Trophoblast cell (in vitro differentiated cells and primary cell): ENCODE data around the gene MCM5.

Experiments
- DNase-seq, 2 donors: peaks; one replicate each; pipeline ENCODE4 v3.0.0-alpha.2; 2016
- H2AFZ ChIP-seq: 2 replicates; pipeline ENCODE4 v1.6.1; 2013; ENCODE audit warnings: low read length, moderate library complexity, mild to moderate bottlenecking; ENCODE audit not compliant: insufficient read depth, poor library complexity
- H2AK5ac ChIP-seq: 2 replicates; pipeline ENCODE4 v1.6.1; 2013; ENCODE audit warnings: mild to moderate bottlenecking, low read length
- H2BK120ac ChIP-seq: 2 replicates; pipeline ENCODE4 v1.6.1; 2013; ENCODE audit warnings: low read length, mild to moderate bottlenecking, moderate library complexity; ENCODE audit not compliant: insufficient read depth, poor library complexity
- H2BK12ac ChIP-seq: 2 replicates; pipeline ENCODE4 v1.6.1; 2013; ENCODE audit warnings: mild to moderate bottlenecking, low read length, moderate library complexity
- H2BK5ac ChIP-seq: 2 replicates; pipeline ENCODE4 v1.6.1; 2013; ENCODE audit warnings: low read length, low read depth, moderate library complexity, mild to moderate bottlenecking; ENCODE audit not compliant: poor library complexity
- H3K14ac ChIP-seq: 2 replicates; pipeline ENCODE4 v1.6.1; 2013; ENCODE audit warnings: mild to moderate bottlenecking, low read length
- H3K18ac ChIP-seq: 2 replicates; pipeline ENCODE4 v1.6.1; 2013; ENCODE audit warnings: mild to moderate bottlenecking, low read length
- H3K23ac ChIP-seq: 2 replicates; pipeline ENCODE4 v1.6.1; 2013; ENCODE audit warnings: low read length
- H3K27ac ChIP-seq: 2 replicates; pipeline ENCODE4 v1.5.1; 2013; ENCODE audit warnings: low read depth, mild to moderate bottlenecking, inconsistent platforms, low read length, moderate library complexity
- H3K27me3 ChIP-seq: 2 replicates; pipeline ENCODE4 v1.6.1; 2013; ENCODE audit warnings: inconsistent platforms, mild to moderate bottlenecking, low read length, moderate library complexity; ENCODE audit not compliant: insufficient read depth
- H3K36me3 ChIP-seq, 2 experiments: 1 replicate in 1 of 2; 2 replicates in 1 of 2; pipeline ENCODE4 v1.6.1; 2013; ENCODE audit warnings: low read length in 2 of 2, mild to moderate bottlenecking in 2 of 2, moderate library complexity in 1 of 2; ENCODE audit not compliant: insufficient read depth in 2 of 2, control insufficient read depth in 1 of 2
- H3K4ac ChIP-seq: 2 replicates; pipeline ENCODE4 v1.6.1; 2013; ENCODE audit warnings: low read depth, mild to moderate bottlenecking, low read length, moderate library complexity
- H3K4me1 ChIP-seq, 2 experiments: 1 replicate in 1 of 2; 2 replicates in 1 of 2; pipeline ENCODE4 v1.6.1; 2013; ENCODE audit warnings: low read length in 2 of 2, mild to moderate bottlenecking in 2 of 2, moderate library complexity in 1 of 2; ENCODE audit not compliant: insufficient read depth in 2 of 2, control insufficient read depth in 1 of 2
- H3K4me2 ChIP-seq: 2 replicates; pipeline ENCODE4 v1.6.1; 2013; ENCODE audit warnings: inconsistent platforms, mild to moderate bottlenecking, low read length, moderate library complexity
- H3K4me3 ChIP-seq: 2 replicates; pipeline ENCODE4 v1.5.1; 2013; ENCODE audit warnings: mild to moderate bottlenecking, low read depth, low read length, inconsistent platforms
- H3K79me1 ChIP-seq: one replicate; pipeline ENCODE4 v1.6.1; 2013; ENCODE audit warnings: low read length
- H3K79me2 ChIP-seq: 2 replicates; pipeline ENCODE4 v1.6.1; 2013; ENCODE audit warnings: low read length, mild to moderate bottlenecking; ENCODE audit not compliant: control insufficient read depth, insufficient read depth, poor library complexity
- H3K9ac ChIP-seq: 2 replicates; pipeline ENCODE4 v1.6.1; 2013; ENCODE audit warnings: mild to moderate bottlenecking, low read length
- H3K9me3 ChIP-seq: 2 replicates; pipeline ENCODE4 v1.6.1; 2013; ENCODE audit warnings: low read depth, mild to moderate bottlenecking, control low read depth, inconsistent platforms, low read length; ENCODE audit not compliant: insufficient read depth
- H4K12ac ChIP-seq: 2 replicates; pipeline ENCODE4 v1.6.1; 2013; ENCODE audit warnings: low read depth, mild to moderate bottlenecking, low read length, moderate library complexity
- H4K8ac ChIP-seq: 2 replicates; pipeline ENCODE4 v1.6.1; 2013; ENCODE audit warnings: low read depth, mild to moderate bottlenecking, low read length, moderate library complexity
- H4K91ac ChIP-seq: one replicate; pipeline ENCODE4 v1.6.1; 2013; ENCODE audit warnings: low read depth, mild to moderate bottlenecking, low read length, moderate library complexity
- WGBS: extraction: QIAGEN DNeasy Blood & Tissue Kit; methylation state at CpG from one replicate; pipeline ENCODE4 v1.1.7; 2013; ENCODE audit warnings: missing lambda C conversion rate; ENCODE audit not compliant: insufficient read length, insufficient coverage; ENCODE audit errors: extremely low coverage; 5-methylcytosine and 5-hydroxymethylcytosine counted together

Gene MCM5

GRCh38 chr22:35399114-35399677 is 744 bp upstream of the MCM5 start:
- Histone ChIP-seq H4K12ac (peak overlapping the region; percentile 46), H2BK12ac (no peak overlapping the region), H3K79me2 (peaks cover 7% of the 10 kb centered on the region), H3K4ac (peak overlapping the region; percentile 1), H3K9me3 (no peaks in the 10 kb centered on the region), H4K91ac (peak overlapping the region; percentile 56), H3K4me1 (peaks cover 0 to 6% of the 10 kb centered on the region in 2 experiments), H2AFZ (peak overlapping the region; percentile 72), H4K8ac (peak overlapping the region; percentile 88), H2AK5ac (peak overlapping the region; percentile 53), H2BK120ac (peak overlapping the region; percentile 21), H3K27me3 (no peaks in the 10 kb centered on the region), H3K4me3 (peak overlapping the region; percentile 63), H2BK5ac (peak overlapping the region; percentile 42), H3K79me1 (peaks cover 9% of the 10 kb centered on the region), H3K4me2 (peak overlapping the region; percentile 57), H3K36me3 (peaks cover 8 to 14% of the 10 kb centered on the region in 2 experiments), H3K14ac (peak overlapping the region; percentile 59), H3K18ac (no peak overlapping the region), H3K9ac (peak overlapping the region; percentile 7), H3K23ac (no peak overlapping the region), H3K27ac (no peak overlapping the region)
- no peak for DNase-seq
- WGBS: no CpG with 5 or more reads among the region's 24 CpGs

- Histone ChIP-seq H2BK120ac (peak overlapping the region; percentile 77), H4K91ac (peak overlapping the region; percentile 63), H3K79me2 (peaks cover 7% of the 10 kb centered on the region), H3K9me3 (no peaks in the 10 kb centered on the region), H4K12ac (peak overlapping the region; percentile 67), H3K4ac (peak overlapping the region; percentile 83), H3K79me1 (peaks cover 9% of the 10 kb centered on the region), H3K27ac (no peak overlapping the region), H2AFZ (peak overlapping the region; percentile 81), H4K8ac (peak overlapping the region; percentile 70), H3K4me2 (peak overlapping the region; percentile 70), H3K4me3 (peak overlapping the region; percentile 79), H3K18ac (peak overlapping the region; percentile 80), H3K9ac (peak overlapping the region; percentile 76), H2BK5ac (peak overlapping the region; percentile 45), H3K14ac (peak overlapping the region; percentile 79), H3K4me1 (peaks cover 0 to 6% of the 10 kb centered on the region in 2 experiments), H2AK5ac (peak overlapping the region; percentile 71), H3K36me3 (peaks cover 14 to 24% of the 10 kb centered on the region in 2 experiments), H2BK12ac (no peak overlapping the region), H3K23ac (no peak overlapping the region), H3K27me3 (no peaks in the 10 kb centered on the region)
- DNase-seq: no peak
- no CpG with 5 or more reads among the region's 20 CpGs for WGBS
Observed at GRCh38 chr22:35400501-35400790, 506 bp downstream of the MCM5 start.

- DNase-seq: no peak
- no CpG with 5 or more reads among the region's 6 CpGs for WGBS
Observed at GRCh38 chr22:35401863-35402262, 1.9 kb downstream of the MCM5 start.

GRCh38 chr22:35403356-35403755 is 3.4 kb downstream of the MCM5 start:
- H3K27ac ChIP-seq: no peak overlapping the region
- H3K4me2 ChIP-seq: no peak overlapping the region
- WGBS: no CpG with 5 or more reads among the region's 7 CpGs

More at GRCh38 chr22:35401863-35402262, 1.9 kb downstream of the MCM5 start:
- Histone ChIP-seq H3K4ac (no peak overlapping the region), H2BK12ac (no peak overlapping the region), H3K14ac (no peak overlapping the region), H3K27me3 (no peaks in the 10 kb centered on the region), H4K12ac (no peak overlapping the region), H3K9ac (no peak overlapping the region), H2BK5ac (no peak overlapping the region), H3K27ac (no peak overlapping the region), H3K4me3 (no peak overlapping the region), H3K9me3 (peaks cover 2% of the 10 kb centered on the region), H2AFZ (no peak overlapping the region), H3K36me3 (peaks cover 23 to 35% of the 10 kb centered on the region in 2 experiments), H3K23ac (no peak overlapping the region), H2AK5ac (no peak overlapping the region), H3K79me1 (peaks cover 9% of the 10 kb centered on the region), H3K4me1 (peaks cover 0 to 6% of the 10 kb centered on the region in 2 experiments), H3K79me2 (peaks cover 7% of the 10 kb centered on the region), H3K18ac (no peak overlapping the region), H4K8ac (no peak overlapping the region), H3K4me2 (no peak overlapping the region), H4K91ac (no peak overlapping the region), H2BK120ac (no peak overlapping the region)

More at GRCh38 chr22:35403356-35403755, 3.4 kb downstream of the MCM5 start:
- Histone ChIP-seq H2AK5ac (no peak overlapping the region), H2BK5ac (no peak overlapping the region), H4K91ac (no peak overlapping the region), H3K36me3 (peaks cover 34 to 49% of the 10 kb centered on the region in 2 experiments), H3K18ac (no peak overlapping the region), H4K12ac (no peak overlapping the region), H3K23ac (no peak overlapping the region), H3K4ac (no peak overlapping the region), H3K27me3 (no peaks in the 10 kb centered on the region), H3K14ac (no peak overlapping the region), H3K79me1 (peaks cover 9% of the 10 kb centered on the region), H3K9ac (no peak overlapping the region), H3K9me3 (peaks cover 2% of the 10 kb centered on the region), H2BK120ac (no peak overlapping the region), H2AFZ (no peak overlapping the region), H4K8ac (no peak overlapping the region), H3K79me2 (peaks cover 7% of the 10 kb centered on the region), H2BK12ac (no peak overlapping the region), H3K4me3 (no peak overlapping the region), H3K4me1 (peaks cover 0 to 6% of the 10 kb centered on the region in 2 experiments)
- DNase-seq: no peak
